RWPE2 (cell line): ENCODE data around the gene PPHLN1.
A peak's percentile ranks its signal among the peaks of the same experiment; 100 is the strongest.

ENCODE experiments used
- ATAC-seq: fragments of 200-7000 bp; cut with Tn5 transposase; 3 replicates; pipeline ENCODE4 v1.9.1; 2021; ENCODE audit warnings: low read depth
- DNase-seq: peaks from one replicate; pipeline ENCODE4 v3.0.0-alpha.2; 2020; ENCODE audit warnings: low spot score
- H3K27ac ChIP-seq: fragments of 450-650 bp; 2 replicates; pipeline ENCODE4 v1.5.1; 2017; ENCODE audit warnings: mild to moderate bottlenecking; ENCODE audit not compliant: poor library complexity, severe bottlenecking
- H3K27me3 ChIP-seq: fragments of 250-450 bp; sonication (Bioruptor Pico); 2 replicates; pipeline ENCODE4 v1.5.1; 2021; ENCODE audit warnings: mild to moderate bottlenecking, moderate library complexity; ENCODE audit not compliant: insufficient read depth, poor library complexity, severe bottlenecking
- H3K36me3 ChIP-seq: fragments of 250-450 bp; sonication (Bioruptor Pico); 2 replicates; pipeline ENCODE4 v1.5.1; 2020; ENCODE audit warnings: low read depth, mild to moderate bottlenecking, moderate library complexity
- H3K4me1 ChIP-seq: fragments of 250-450 bp; sonication (Bioruptor Pico); 2 replicates; pipeline ENCODE4 v1.5.1; 2021; ENCODE audit warnings: mild to moderate bottlenecking, moderate library complexity; ENCODE audit not compliant: insufficient read depth, poor library complexity, severe bottlenecking
- H3K4me3 ChIP-seq: fragments of 250-450 bp; sonication (Bioruptor Pico); 2 replicates; pipeline ENCODE4 v1.5.1; 2021; ENCODE audit warnings: mild to moderate bottlenecking, moderate library complexity; ENCODE audit not compliant: severe bottlenecking
- H3K9me3 ChIP-seq: fragments of 250-450 bp; sonication (Bioruptor Pico); 2 replicates; pipeline ENCODE4 v1.5.1; 2021; ENCODE audit warnings: mild to moderate bottlenecking, moderate library complexity; ENCODE audit not compliant: severe bottlenecking
- TF ChIP-seq, protein P1 (sequence below): fragments of 450-650 bp; IDR thresholded peaks from one replicate; pipeline ENCODE4 v1.5.1; 2017; ENCODE audit warnings: mild to moderate bottlenecking, moderate library complexity; ENCODE audit not compliant: poor library complexity, severe bottlenecking

PPHLN1 gene

DNA sequence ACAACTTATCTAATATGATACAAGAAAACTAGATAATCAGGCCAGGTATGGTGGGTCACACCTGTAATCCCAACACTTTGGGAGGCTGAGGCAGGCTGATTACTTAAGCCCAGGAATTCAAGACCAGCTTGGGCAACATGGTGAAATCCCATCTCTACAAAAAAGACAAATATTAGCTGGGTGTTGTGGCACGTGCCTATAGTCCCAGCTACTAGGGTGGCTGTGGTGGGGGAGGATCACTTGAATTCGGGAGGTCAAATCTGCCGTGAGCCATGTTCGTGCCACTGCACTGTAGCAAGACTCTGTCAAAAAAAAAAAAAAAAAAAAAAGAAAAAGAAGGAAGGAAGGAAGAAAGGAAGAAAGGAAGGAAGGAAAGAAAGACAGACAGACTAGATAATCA is 27.1 kb upstream of the PPHLN1 start:
- ATAC-seq, result no peak
- H3K4me3 ChIP-seq, result no peak overlapping the region
- no peaks in the 10 kb centered on the region for H3K27me3 ChIP-seq
- TF ChIP-seq, protein P1, sequence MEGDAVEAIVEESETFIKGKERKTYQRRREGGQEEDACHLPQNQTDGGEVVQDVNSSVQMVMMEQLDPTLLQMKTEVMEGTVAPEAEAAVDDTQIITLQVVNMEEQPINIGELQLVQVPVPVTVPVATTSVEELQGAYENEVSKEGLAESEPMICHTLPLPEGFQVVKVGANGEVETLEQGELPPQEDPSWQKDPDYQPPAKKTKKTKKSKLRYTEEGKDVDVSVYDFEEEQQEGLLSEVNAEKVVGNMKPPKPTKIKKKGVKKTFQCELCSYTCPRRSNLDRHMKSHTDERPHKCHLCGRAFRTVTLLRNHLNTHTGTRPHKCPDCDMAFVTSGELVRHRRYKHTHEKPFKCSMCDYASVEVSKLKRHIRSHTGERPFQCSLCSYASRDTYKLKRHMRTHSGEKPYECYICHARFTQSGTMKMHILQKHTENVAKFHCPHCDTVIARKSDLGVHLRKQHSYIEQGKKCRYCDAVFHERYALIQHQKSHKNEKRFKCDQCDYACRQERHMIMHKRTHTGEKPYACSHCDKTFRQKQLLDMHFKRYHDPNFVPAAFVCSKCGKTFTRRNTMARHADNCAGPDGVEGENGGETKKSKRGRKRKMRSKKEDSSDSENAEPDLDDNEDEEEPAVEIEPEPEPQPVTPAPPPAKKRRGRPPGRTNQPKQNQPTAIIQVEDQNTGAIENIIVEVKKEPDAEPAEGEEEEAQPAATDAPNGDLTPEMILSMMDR, result no peak
- H3K36me3 ChIP-seq, result no peaks in the 10 kb centered on the region
- no peak for DNase-seq
- H3K27ac ChIP-seq, result no peak overlapping the region
- H3K4me1 ChIP-seq, result no peaks in the 10 kb centered on the region
- H3K9me3 ChIP-seq, result no peaks in the 10 kb centered on the region

DNA sequence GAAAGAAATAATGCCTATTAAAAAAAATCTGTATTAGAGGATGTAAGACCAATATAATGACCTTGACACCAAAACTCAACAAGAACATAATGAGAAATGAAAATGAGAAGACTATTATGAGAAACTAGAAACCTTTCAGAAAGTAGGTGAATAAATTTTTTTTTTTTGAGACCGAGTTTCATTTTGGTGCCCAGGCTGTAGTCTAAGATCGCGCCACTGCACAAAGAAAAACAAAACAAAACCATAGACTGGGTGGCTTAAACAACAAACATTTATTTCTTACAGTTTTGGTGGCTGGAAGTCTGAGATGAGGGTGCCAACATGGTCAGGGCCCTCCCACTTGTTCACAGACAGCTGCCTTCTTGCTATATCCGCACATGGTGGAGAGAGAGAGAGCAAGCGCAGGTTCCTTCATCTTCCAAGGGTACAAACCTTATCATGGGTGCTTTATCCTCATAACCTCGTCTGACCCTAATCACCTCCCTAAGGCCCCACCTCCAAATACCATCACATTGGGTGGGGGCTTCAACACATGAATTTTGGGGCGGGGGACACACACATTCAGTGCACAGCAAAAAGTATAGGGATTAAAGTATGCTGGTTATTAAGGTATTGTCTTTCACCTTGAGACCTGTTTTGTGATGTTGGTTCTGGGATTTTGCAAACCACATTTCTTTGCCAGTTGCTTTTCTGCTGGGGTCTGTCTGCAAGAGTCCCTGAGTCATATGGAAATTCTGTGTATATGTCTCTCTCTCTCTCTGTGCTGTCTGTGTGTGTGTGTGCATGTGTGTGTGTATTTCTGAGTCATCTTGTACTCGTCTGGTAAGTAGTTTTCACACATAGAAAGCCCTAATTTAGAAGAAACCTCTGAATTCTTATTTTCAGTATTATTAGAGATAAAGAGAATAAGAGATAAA is 26.3 kb upstream of the PPHLN1 start:
- Histone ChIP-seq H3K4me3 (no peak overlapping the region), H3K27me3 (no peaks in the 10 kb centered on the region), H3K4me1 (no peaks in the 10 kb centered on the region), H3K36me3 (no peaks in the 10 kb centered on the region), H3K27ac (no peak overlapping the region), H3K9me3 (no peaks in the 10 kb centered on the region)
- DNase-seq, result no peak
- ATAC-seq, result peak; percentile 36; the same call in 1 of the 3 replicates
- TF ChIP-seq, protein P1, result no peak

DNA sequence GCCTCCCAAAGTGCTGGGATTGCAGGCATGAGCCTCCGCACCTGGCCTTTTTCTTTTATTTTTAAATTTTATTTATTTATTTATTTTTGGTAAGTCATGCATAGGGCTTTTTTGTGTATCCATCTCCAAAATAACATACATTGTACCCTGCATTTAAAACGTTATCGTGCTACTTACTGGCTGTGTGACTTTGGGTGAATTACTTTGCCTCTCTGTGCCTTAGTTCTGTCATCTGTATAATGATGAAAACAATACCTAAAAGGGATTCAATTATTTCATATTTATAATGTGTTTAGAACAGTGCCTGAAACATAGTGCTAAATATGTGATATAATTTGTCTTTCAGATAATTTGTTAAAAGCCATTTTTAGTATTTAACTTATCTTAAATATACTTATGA is 19.7 kb upstream of the PPHLN1 start:
- TF ChIP-seq, protein P1, result no peak
- Histone ChIP-seq H3K27ac (no peak overlapping the region), H3K4me1 (no peaks in the 10 kb centered on the region), H3K27me3 (no peaks in the 10 kb centered on the region), H3K9me3 (no peaks in the 10 kb centered on the region), H3K4me3 (no peak overlapping the region), H3K36me3 (no peaks in the 10 kb centered on the region)
- ATAC-seq (no peak), DNase-seq (no peak)

DNA sequence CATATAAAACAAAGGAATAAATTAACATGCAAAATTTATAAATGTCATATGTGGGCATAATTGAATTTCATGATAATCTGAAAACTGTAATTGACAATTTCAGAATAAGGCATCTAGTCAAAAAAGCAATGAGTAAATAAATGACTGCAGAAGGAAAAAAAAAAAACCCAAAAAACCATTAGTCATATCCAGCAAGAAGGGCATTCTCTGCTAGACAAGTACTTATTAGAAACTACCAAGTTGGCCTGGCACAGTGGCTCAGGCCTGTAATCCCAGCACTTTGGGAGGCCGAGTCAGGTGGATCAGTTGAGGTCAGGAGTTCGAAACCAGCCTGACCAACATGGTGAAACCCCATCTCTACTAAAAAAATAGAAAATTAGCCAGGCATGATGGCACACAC is 17.6 kb upstream of the PPHLN1 start:
- peaks cover 15% of the 10 kb centered on the region for H3K36me3 ChIP-seq
- no peaks in the 10 kb centered on the region for H3K9me3 ChIP-seq
- no peaks in the 10 kb centered on the region for H3K4me1 ChIP-seq
- H3K27me3 ChIP-seq, result no peaks in the 10 kb centered on the region
- no peak overlapping the region for H3K4me3 ChIP-seq
- DNase-seq (no peak), ATAC-seq (no peak)
- H3K27ac ChIP-seq, result no peak overlapping the region
- TF ChIP-seq, protein P1, result no peak

DNA sequence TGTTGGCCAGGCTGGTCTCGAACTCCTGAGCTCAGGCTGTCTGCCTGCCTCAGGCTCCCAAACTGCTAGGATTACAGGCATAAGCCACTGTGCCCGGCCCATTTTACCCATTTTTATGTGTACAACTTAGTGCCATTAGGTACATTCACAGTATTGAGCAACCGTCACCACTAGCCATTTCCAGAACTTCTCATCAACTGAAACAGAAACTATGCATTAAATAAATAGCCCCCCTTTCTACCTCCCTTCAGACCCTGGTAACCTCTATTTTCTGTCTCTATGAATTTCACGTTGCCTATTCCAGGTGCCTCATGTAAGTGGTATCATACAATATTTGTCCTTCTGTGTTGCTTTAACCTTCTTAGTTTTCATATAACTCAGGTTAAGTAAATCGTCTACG is 16.0 kb upstream of the PPHLN1 start:
- TF ChIP-seq, protein P1, result no peak
- H3K27ac ChIP-seq, result no peak overlapping the region
- H3K4me1 ChIP-seq, result no peaks in the 10 kb centered on the region
- no peak for ATAC-seq
- no peak overlapping the region for H3K4me3 ChIP-seq
- DNase-seq, result no peak
- H3K9me3 ChIP-seq, result no peaks in the 10 kb centered on the region
- peaks cover 26% of the 10 kb centered on the region for H3K36me3 ChIP-seq
- no peaks in the 10 kb centered on the region for H3K27me3 ChIP-seq
